Neural progenitor cell (in vitro differentiated cells): Measurements from ENCODE around the gene CCNK. TPM values are rescaled to one million over a fixed set of nuclear protein-coding genes. Genes with fewer than 3 reads are reported as not detected.

Source experiments
- DNase-seq: peaks from one replicate; pipeline ENCODE4 v3.0.0-alpha.2; 2016; ENCODE audit warnings: low spot score
- H2AFZ ChIP-seq: fragments of 200-600 bp; sonication (generic); replicated peaks from 2 replicates; pipeline ENCODE4 v1.6.1; 2016; ENCODE audit warnings: antibody characterized with exemption
- H3F3A ChIP-seq: fragments of 200-600 bp; sonication (generic); 2 replicates; pipeline ENCODE4 v1.6.1; 2016; ENCODE audit warnings: antibody characterized with exemption, low read depth
- H3K27ac ChIP-seq: fragments of 200-600 bp; sonication (generic); 2 replicates; pipeline ENCODE4 v1.5.1; 2016; ENCODE audit warnings: mild to moderate bottlenecking
- H3K27me3 ChIP-seq: fragments of 200-600 bp; sonication (generic); 2 replicates; pipeline ENCODE4 v1.6.1; 2016; ENCODE audit warnings: mild to moderate bottlenecking, moderate library complexity
- H3K36me3 ChIP-seq: fragments of 200-600 bp; sonication (generic); 2 replicates; pipeline ENCODE4 v1.5.1; 2016
- H3K4me1 ChIP-seq: fragments of 200-600 bp; sonication (generic); 2 replicates; pipeline ENCODE4 v1.6.1; 2016; ENCODE audit warnings: mixed run types
- H3K4me2 ChIP-seq: fragments of 200-600 bp; sonication (generic); 2 replicates; pipeline ENCODE4 v1.6.1; 2016
- H3K4me3 ChIP-seq: fragments of 200-600 bp; sonication (generic); 2 replicates; pipeline ENCODE4 v1.5.1; 2016
- H3K79me2 ChIP-seq: fragments of 200-600 bp; sonication (generic); 2 replicates; pipeline ENCODE4 v1.6.1; 2016; ENCODE audit warnings: low read depth
- H3K9ac ChIP-seq: fragments of 200-600 bp; sonication (generic); 2 replicates; pipeline ENCODE4 v1.6.1; 2016
- H3K9me3 ChIP-seq: fragments of 200-600 bp; sonication (generic); 2 replicates; pipeline ENCODE4 v1.5.1; 2016; ENCODE audit warnings: low read depth
- H4K20me1 ChIP-seq: fragments of 200-600 bp; sonication (generic); 2 replicates; pipeline ENCODE4 v1.6.1; 2016; ENCODE audit warnings: low read depth
- H3K27ac Mint-ChIP-seq: 3 replicates; pipeline ENCODE4 v1.8.0; 2021; ENCODE audit warnings: mixed read lengths
- H3K27me3 Mint-ChIP-seq: 2 replicates; pipeline ENCODE4 v1.8.0; 2022; ENCODE audit warnings: low read depth, mild to moderate bottlenecking, inconsistent platforms, moderate library complexity, mixed read lengths; ENCODE audit not compliant: insufficient read depth
- H3K36me3 Mint-ChIP-seq: 3 replicates; pipeline ENCODE4 v1.8.0; 2021; ENCODE audit warnings: mixed read lengths
- H3K4me1 Mint-ChIP-seq: 3 replicates; pipeline ENCODE4 v1.8.0; 2021; ENCODE audit warnings: mixed read lengths
- H3K4me3 Mint-ChIP-seq: 3 replicates; pipeline ENCODE4 v1.8.0; 2021; ENCODE audit warnings: mild to moderate bottlenecking, moderate library complexity, mixed read lengths
- H3K9me3 Mint-ChIP-seq: 3 replicates; pipeline ENCODE4 v1.8.0; 2020; ENCODE audit warnings: mixed read lengths
- CTCF ChIP-seq: fragments of 200-600 bp; sonication (generic); IDR thresholded peaks from 2 replicates; pipeline ENCODE4 v1.5.1; 2017; ENCODE audit warnings: antibody characterized with exemption, mild to moderate bottlenecking
- EZH2 ChIP-seq: fragments of 200-600 bp; sonication (generic); IDR thresholded peaks from 2 replicates; pipeline ENCODE4 v1.6.1; 2017; ENCODE audit warnings: antibody characterized with exemption, mild to moderate bottlenecking, moderate library complexity
- EZH2phosphoT487 ChIP-seq: fragments of 200-600 bp; sonication (generic); IDR thresholded peaks from 2 replicates; pipeline ENCODE4 v1.6.1; 2017; ENCODE audit warnings: antibody characterized with exemption
- total RNA-seq: library from RNA; depleted of rRNA; stranded (reverse); fragments of >200 nt; gene quantifications from 2 replicates; pipeline ENCODE4 v1.2.3, GENCODE V29; 2015; ENCODE audit warnings: low replicate concordance

CCNK gene
- total RNA-seq, 1 donor from 2014 or later, result 19.0 TPM

GRCh38 chr14:99540196-99541032 lies 59.2 kb downstream of the CCNK start:
- Histone ChIP-seq H3K4me1 (peaks cover 73% of the 10 kb centered on the region), H3F3A (peaks cover 9% of the 10 kb centered on the region), H3K27ac (no peak overlapping the region), H4K20me1 (peaks cover 95% of the 10 kb centered on the region), H3K9ac (no peak overlapping the region), H3K4me3 (no peak overlapping the region), H3K36me3 (no peaks in the 10 kb centered on the region), H3K4me2 (peak overlapping the region; percentile 39), H3K79me2 (peaks cover 98% of the 10 kb centered on the region), H3K27me3 (no peaks in the 10 kb centered on the region), H3K9me3 (no peaks in the 10 kb centered on the region), H2AFZ (no peak overlapping the region)
- DNase-seq, result peak; percentile 42
- no peak overlapping the region for H3K4me3 Mint-ChIP-seq
- peaks cover 1% of the 10 kb centered on the region for H3K36me3 Mint-ChIP-seq
- peaks cover 82% of the 10 kb centered on the region for H3K4me1 Mint-ChIP-seq
- no peak for TF ChIP-seq EZH2phosphoT487
- H3K9me3 Mint-ChIP-seq, result no peaks in the 10 kb centered on the region
- H3K27me3 Mint-ChIP-seq, result peaks cover 9% of the 10 kb centered on the region
- no peak overlapping the region for H3K27ac Mint-ChIP-seq

DNA sequence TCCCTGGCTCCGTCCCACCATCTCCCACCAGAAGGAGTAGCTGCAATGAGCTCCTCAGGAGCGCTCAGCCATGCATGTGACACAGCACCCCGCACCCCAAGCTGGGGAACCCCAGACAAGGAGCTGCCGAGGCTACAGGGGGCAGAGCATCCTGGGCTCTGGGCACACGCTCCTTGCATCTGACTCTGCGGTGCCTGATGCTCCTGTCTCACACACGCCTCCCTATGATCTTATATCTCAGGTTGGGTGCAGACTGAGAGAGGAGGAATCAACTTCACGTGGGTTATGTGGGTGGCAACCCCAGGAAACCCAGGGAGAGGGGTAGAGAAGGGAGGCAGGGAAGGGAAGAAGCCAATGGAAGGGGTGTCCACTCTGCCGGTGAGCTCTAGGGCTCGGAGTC lies 60.0 kb downstream of the CCNK start:
- H4K20me1 ChIP-seq, result peaks cover 95% of the 10 kb centered on the region
- no peak overlapping the region for H3K27ac ChIP-seq
- peaks cover 77% of the 10 kb centered on the region for H3K4me1 ChIP-seq

DNA sequence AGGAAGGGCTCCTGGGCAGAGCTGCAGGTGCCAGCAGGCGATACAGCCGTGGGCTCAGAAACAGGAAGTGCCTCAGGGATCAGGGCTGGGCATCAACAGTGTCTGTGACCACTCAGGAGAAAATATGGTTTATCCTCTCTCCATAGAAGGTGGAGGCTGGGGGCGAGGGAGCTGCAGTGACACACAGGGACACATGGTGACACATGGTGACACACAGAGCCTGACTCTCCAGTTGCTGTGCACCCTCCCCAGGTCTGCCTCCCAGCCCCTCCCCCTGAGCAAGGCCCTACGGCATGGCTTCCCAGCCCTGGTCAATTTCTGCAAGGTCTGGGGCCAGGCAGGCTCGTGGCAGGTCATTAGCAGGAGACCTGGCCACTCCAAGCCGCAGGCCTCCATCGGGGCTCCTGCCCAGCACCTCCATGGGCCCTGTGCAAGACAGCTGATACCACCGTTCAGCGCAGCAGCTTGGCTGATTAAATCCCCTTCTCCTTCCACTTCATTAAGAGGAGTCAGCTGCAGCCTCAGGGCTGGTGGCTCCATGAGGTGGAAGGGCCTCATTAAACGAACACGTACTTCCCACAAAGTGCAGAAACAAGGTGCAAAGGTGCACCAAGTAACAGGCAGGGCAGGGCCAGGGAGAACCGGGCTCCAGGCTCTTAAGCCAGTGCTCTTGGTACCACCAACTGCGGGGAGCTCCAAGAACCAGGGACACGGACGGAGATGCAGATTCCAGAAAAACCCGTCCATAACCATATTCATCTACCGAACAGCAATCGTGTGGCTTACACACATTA lies 60.7 kb downstream of the CCNK start:
- Histone ChIP-seq H3F3A (peaks cover 22% of the 10 kb centered on the region), H3K4me2 (peak overlapping the region; percentile 49), H3K4me1 (peaks cover 78% of the 10 kb centered on the region), H3K79me2 (peaks cover 98% of the 10 kb centered on the region), H3K4me3 (no peak overlapping the region), H2AFZ (no peak overlapping the region), H3K36me3 (no peaks in the 10 kb centered on the region), H3K9ac (no peak overlapping the region), H3K27ac (no peak overlapping the region), H3K27me3 (no peaks in the 10 kb centered on the region), H4K20me1 (peaks cover 96% of the 10 kb centered on the region), H3K9me3 (no peaks in the 10 kb centered on the region)
- H3K4me1 Mint-ChIP-seq, result peaks cover 85% of the 10 kb centered on the region
- peaks cover 1% of the 10 kb centered on the region for H3K36me3 Mint-ChIP-seq
- DNase-seq, result no peak
- peaks cover 12% of the 10 kb centered on the region for H3K27me3 Mint-ChIP-seq
- H3K9me3 Mint-ChIP-seq, result no peaks in the 10 kb centered on the region
- H3K27ac Mint-ChIP-seq, result peak overlapping the region; percentile 94
- H3K4me3 Mint-ChIP-seq, result peak overlapping the region; percentile 20
- TF ChIP-seq CTCF (no peak), EZH2phosphoT487 (no peak), EZH2 (no peak)

More for the DNA sequence above, 60.0 kb downstream of the CCNK start:
- Histone ChIP-seq H3K4me3 (no peak overlapping the region), H3K79me2 (peaks cover 100% of the 10 kb centered on the region), H3K4me2 (no peak overlapping the region), H2AFZ (no peak overlapping the region), H3K36me3 (no peaks in the 10 kb centered on the region), H3F3A (peaks cover 17% of the 10 kb centered on the region), H3K27me3 (no peaks in the 10 kb centered on the region), H3K9me3 (no peaks in the 10 kb centered on the region), H3K9ac (no peak overlapping the region)
- no peak for TF ChIP-seq CTCF
- TF ChIP-seq EZH2, result no peak
- no peaks in the 10 kb centered on the region for H3K9me3 Mint-ChIP-seq
- peaks cover 82% of the 10 kb centered on the region for H3K4me1 Mint-ChIP-seq
- H3K27me3 Mint-ChIP-seq, result peaks cover 9% of the 10 kb centered on the region
- peak overlapping the region; percentile 91 for H3K27ac Mint-ChIP-seq
- H3K36me3 Mint-ChIP-seq, result peaks cover 1% of the 10 kb centered on the region
- no peak overlapping the region for H3K4me3 Mint-ChIP-seq
- no peak for DNase-seq
